SU-DHL-6 (cell line): ENCODE results near the gene TIFAB.

Experiments
- H2AFZ ChIP-seq: fragments of 200-600 bp; sonication (generic); 2 replicates; pipeline ENCODE4 v1.6.1; 2014; ENCODE audit warnings: low read depth, mild to moderate bottlenecking, moderate library complexity, mixed read lengths, antibody characterized with exemption, low read length; ENCODE audit not compliant: severe bottlenecking
- H3F3A ChIP-seq: fragments of 200-600 bp; shearing (Covaris generic); 2 replicates; pipeline ENCODE4 v1.6.0; 2016; ENCODE audit warnings: antibody characterized with exemption, mild to moderate bottlenecking; ENCODE audit not compliant: insufficient read depth
- H3K27ac ChIP-seq: fragments of 200-600 bp; sonication (generic); 2 replicates; pipeline ENCODE4 v1.5.1; 2016; ENCODE audit warnings: low read depth, mild to moderate bottlenecking, low read length, moderate library complexity, mixed read lengths
- H3K27me3 ChIP-seq: fragments of 200-600 bp; sonication (generic), shearing (Covaris generic); 2 replicates; pipeline ENCODE4 v1.6.0; 2014; ENCODE audit warnings: mild to moderate bottlenecking, low read length
- H3K36me3 ChIP-seq: fragments of 200-600 bp; sonication (generic); 2 replicates; pipeline ENCODE4 v1.6.1; 2014; ENCODE audit warnings: mild to moderate bottlenecking, low read length, mixed read lengths
- H3K4me2 ChIP-seq: fragments of 300-600, 200-600 bp; shearing (Covaris generic), sonication (generic); 2 replicates; pipeline ENCODE4 v1.6.0; 2014; ENCODE audit warnings: low read length, low read depth, mild to moderate bottlenecking; ENCODE audit not compliant: poor library complexity, severe bottlenecking
- H3K4me3 ChIP-seq: fragments of 200-600 bp; sonication (generic); 2 replicates; pipeline ENCODE4 v1.5.1; 2014; ENCODE audit warnings: antibody characterized with exemption, low read length, mild to moderate bottlenecking, mixed read lengths; ENCODE audit not compliant: insufficient read depth, poor library complexity, severe bottlenecking
- H3K79me2 ChIP-seq: fragments of 200-600 bp; sonication (generic); 2 replicates; pipeline ENCODE4 v1.6.1; 2014; ENCODE audit warnings: mild to moderate bottlenecking, low read length, moderate library complexity; ENCODE audit not compliant: insufficient read depth
- H3K9ac ChIP-seq: fragments of 200-600 bp; sonication (generic); 2 replicates; pipeline ENCODE4 v1.7.0; 2014; ENCODE audit warnings: mild to moderate bottlenecking, low read length
- H3K9me2 ChIP-seq: fragments of 200-600 bp; sonication (generic); replicated peaks from 2 replicates; pipeline ENCODE4 v1.6.1; 2014; ENCODE audit warnings: low read length; ENCODE audit not compliant: insufficient read depth
- H3K9me3 ChIP-seq: fragments of 200-600 bp; sonication (generic); 2 replicates; pipeline ENCODE4 v1.6.1; 2014; ENCODE audit warnings: low read length, mixed read lengths; ENCODE audit not compliant: insufficient read depth
- H4K20me1 ChIP-seq: fragments of 200-600 bp; sonication (generic); 2 replicates; pipeline ENCODE4 v1.6.1; 2014; ENCODE audit warnings: low read depth, mild to moderate bottlenecking, antibody characterized with exemption, low read length, moderate library complexity, mixed read lengths
- EZH2phosphoT487 ChIP-seq: fragments of 200-600 bp; sonication (generic), shearing (Covaris generic); conservative IDR thresholded peaks from 2 replicates; pipeline ENCODE4 v1.6.1; 2018; ENCODE audit warnings: mild to moderate bottlenecking, antibody characterized with exemption, low read length, moderate library complexity, mixed read lengths
- TF ChIP-seq, protein P1 (sequence below): fragments of 200-600 bp; sonication (generic); IDR thresholded peaks from one replicate; pipeline ENCODE4 v1.5.1; 2017; ENCODE audit warnings: antibody characterized with exemption, mild to moderate bottlenecking, low read length, moderate library complexity; ENCODE audit not compliant: insufficient read depth, poor library complexity, severe bottlenecking

TIFAB gene

DNA sequence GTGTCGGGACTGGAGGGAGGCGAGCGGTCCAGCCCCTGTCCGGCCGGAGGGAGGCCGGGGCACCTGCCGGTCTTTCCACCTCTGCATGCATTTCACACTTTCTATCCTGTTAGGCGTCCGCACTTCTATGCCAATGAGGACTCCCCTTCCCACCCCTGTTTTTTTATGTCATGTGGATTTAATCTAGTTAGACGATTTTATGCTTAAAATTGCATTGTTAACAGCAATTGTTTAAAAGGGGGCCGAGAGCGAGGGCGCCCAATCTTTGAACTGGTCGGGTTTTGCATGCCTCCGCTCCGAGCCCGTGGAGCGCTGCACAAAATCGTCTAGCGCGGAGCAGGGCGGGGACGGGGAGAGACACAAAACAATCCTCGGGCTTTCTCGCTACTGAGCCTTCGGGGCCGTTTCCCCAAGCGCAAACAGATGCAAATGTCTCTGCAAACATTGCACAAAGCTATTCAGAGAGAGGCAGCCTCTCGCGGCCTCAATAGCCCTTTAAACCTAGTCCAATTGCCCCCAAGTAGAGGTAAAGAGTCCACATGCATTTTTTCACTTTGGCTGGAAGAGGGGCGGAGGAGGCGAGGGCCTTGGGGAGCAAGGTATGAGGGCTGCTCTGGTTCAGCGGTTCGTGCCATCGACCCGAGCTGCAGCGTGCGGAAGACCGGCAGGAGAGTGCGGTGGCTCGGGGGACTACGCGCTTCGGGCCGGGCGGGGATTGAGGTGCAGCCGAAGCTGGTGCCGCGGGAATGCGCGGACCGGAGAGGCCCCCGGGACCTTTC, 37.5 kb upstream of the TIFAB start:
- Histone ChIP-seq H4K20me1 (no peaks in the 10 kb centered on the region), H3K27ac (no peak overlapping the region), H3K9me3 (no peaks in the 10 kb centered on the region), H3K4me3 (no peak overlapping the region), H3K36me3 (no peaks in the 10 kb centered on the region), H2AFZ (no peak overlapping the region), H3K27me3 (no peaks in the 10 kb centered on the region), H3K9me2 (no peaks in the 10 kb centered on the region), H3K4me2 (no peak overlapping the region), H3F3A (no peaks in the 10 kb centered on the region), H3K79me2 (no peaks in the 10 kb centered on the region), H3K9ac (no peak overlapping the region)
- TF ChIP-seq, protein P1, sequence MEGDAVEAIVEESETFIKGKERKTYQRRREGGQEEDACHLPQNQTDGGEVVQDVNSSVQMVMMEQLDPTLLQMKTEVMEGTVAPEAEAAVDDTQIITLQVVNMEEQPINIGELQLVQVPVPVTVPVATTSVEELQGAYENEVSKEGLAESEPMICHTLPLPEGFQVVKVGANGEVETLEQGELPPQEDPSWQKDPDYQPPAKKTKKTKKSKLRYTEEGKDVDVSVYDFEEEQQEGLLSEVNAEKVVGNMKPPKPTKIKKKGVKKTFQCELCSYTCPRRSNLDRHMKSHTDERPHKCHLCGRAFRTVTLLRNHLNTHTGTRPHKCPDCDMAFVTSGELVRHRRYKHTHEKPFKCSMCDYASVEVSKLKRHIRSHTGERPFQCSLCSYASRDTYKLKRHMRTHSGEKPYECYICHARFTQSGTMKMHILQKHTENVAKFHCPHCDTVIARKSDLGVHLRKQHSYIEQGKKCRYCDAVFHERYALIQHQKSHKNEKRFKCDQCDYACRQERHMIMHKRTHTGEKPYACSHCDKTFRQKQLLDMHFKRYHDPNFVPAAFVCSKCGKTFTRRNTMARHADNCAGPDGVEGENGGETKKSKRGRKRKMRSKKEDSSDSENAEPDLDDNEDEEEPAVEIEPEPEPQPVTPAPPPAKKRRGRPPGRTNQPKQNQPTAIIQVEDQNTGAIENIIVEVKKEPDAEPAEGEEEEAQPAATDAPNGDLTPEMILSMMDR, result no peak
- TF ChIP-seq EZH2phosphoT487, result no peak

DNA sequence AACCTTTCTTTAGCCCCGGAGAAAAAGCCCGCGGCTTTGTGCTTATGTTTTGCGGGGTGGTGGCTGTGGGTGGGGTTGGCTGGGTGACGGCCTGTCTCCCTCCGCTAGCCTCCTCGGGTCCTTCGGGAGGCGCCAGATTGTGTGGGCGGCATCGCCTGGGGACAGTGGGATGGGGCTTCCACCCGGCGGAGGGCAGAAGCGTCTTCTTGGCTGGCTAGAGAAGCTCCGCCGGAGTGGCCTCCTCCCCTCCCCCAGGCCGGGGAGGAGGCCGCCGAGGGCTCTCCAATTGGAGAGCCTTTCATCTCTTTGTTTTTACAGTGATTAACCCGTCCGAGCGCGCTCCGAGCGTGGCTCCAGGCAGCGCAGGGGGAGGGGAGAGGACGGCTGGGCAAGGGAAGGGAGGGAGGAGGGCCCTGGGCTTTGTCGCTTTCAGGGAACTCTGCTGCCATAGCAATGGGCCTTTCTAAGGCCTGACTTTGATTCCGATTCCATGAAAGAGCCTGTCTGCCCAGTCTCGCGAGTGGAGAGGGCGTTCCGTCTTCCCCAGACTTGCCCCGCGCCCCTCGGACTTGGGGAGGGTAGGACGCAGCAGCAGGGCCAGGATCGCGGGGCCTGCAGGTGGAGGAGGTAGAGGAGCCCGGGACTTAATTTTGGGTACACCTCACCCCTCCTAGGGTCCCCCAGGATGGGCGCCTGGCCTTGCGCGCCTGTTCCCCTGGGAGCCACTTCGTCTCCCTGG, 36.7 kb upstream of the TIFAB start:
- Histone ChIP-seq H3F3A (no peaks in the 10 kb centered on the region), H3K27me3 (no peaks in the 10 kb centered on the region), H3K9ac (no peak overlapping the region), H4K20me1 (no peaks in the 10 kb centered on the region), H3K27ac (no peak overlapping the region), H3K36me3 (no peaks in the 10 kb centered on the region), H3K4me3 (no peak overlapping the region), H3K4me2 (no peak overlapping the region), H3K9me2 (no peaks in the 10 kb centered on the region), H3K79me2 (no peaks in the 10 kb centered on the region), H3K9me3 (no peaks in the 10 kb centered on the region), H2AFZ (no peak overlapping the region)
- TF ChIP-seq, protein P1, result no peak
- TF ChIP-seq EZH2phosphoT487, result no peak

DNA sequence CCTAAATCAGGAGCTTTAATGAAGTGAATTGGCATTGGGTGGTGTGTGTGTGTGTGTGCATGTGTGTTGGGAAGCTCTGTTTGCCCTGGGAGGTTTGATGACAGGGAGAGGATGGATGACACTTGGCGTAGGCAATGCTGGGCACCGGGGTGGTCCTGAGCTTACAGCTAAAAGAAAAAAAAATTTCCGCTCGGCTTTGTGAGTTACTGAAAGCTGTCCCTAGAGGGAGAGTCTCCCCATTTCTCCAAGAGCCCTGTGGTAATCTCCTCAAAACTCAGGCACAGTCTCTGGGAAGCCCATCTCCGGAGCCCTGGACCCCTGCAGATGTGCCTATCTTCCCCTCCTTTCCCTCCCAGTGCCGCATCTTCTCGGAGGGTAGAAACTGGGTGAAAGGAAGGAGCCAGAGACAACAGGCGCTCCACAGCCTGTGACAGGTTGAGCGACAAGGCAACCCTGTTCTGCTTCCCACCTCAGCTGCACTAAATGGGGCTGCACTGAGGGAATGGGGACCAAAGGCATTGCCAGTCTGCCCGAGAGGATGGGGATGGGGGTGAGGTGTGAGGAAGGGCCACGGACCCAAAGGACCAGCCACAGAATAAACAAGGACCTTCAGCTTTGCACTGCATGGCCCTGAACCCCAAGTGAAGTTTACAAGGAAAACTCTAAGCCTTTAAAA, 35.8 kb upstream of the TIFAB start:
- no peak overlapping the region for H3K4me3 ChIP-seq
- H2AFZ ChIP-seq, result no peak overlapping the region
- no peak overlapping the region for H3K4me2 ChIP-seq

More for the DNA sequence above, 35.8 kb upstream of the TIFAB start:
- Histone ChIP-seq H3K27ac (no peak overlapping the region), H3K36me3 (no peaks in the 10 kb centered on the region), H3F3A (no peaks in the 10 kb centered on the region), H3K9ac (no peak overlapping the region), H4K20me1 (no peaks in the 10 kb centered on the region), H3K9me2 (no peaks in the 10 kb centered on the region), H3K9me3 (no peaks in the 10 kb centered on the region), H3K79me2 (no peaks in the 10 kb centered on the region), H3K27me3 (no peaks in the 10 kb centered on the region)
- no peak for TF ChIP-seq EZH2phosphoT487
- TF ChIP-seq, protein P1, result no peak
